ENCODE data around the gene GALNT12.
A peak's percentile ranks its signal among the peaks of the same experiment; 100 is the strongest.

Gene GALNT12

GRCh38 chr9:98859941-98860340, 52.5 kb downstream of the GALNT12 start:
- Histone ChIP-seq H3K4me1 (ENCODE audit: control insufficient read depth, insufficient read depth, low read length) (no peaks in the 10 kb centered on the region), H3K9me3 (ENCODE audit: control insufficient read depth, insufficient read depth, low read depth, low read length) (no peaks in the 10 kb centered on the region), H3K36me3 (ENCODE audit: control insufficient read depth in 2 of 2, insufficient read depth in 1 of 2, low read length in 2 of 2) (no peaks in the 10 kb centered on the region), H3K27ac (ENCODE audit: extremely low read depth, low read depth, low read length) (no peak overlapping the region), H3K4me3 (ENCODE audit: low read depth, low read length) (no peak overlapping the region)
- TF ChIP-seq ZNF518A (tag by site-specific recombination; conservative IDR thresholded peaks at IDR 0.05; ENCODE audit: low read depth), result no peak
- TF ChIP-seq ZNF223 (tag by site-specific recombination; IDR thresholded peaks at IDR 0.05), result no peak
- TF ChIP-seq ZNF510 (tag by site-specific recombination; IDR thresholded peaks at IDR 0.05; ENCODE audit: insufficient replicate concordance), result no peak
- TF ChIP-seq SP3 (tag by site-specific recombination; IDR thresholded peaks at IDR 0.05), result no peak
- no peak for TF ChIP-seq ZNF211 (tag by site-specific recombination; IDR thresholded peaks at IDR 0.05; ENCODE audit: low read depth)
- TF ChIP-seq IKZF3 (tag by site-specific recombination; IDR thresholded peaks at IDR 0.05), result no peak
- no peak for TF ChIP-seq ZNF776 (tag by site-specific recombination; IDR thresholded peaks at IDR 0.05; ENCODE audit: borderline replicate concordance)
- TF ChIP-seq ZNF580 (tag by site-specific recombination; IDR thresholded peaks at IDR 0.05), result no peak
- TF ChIP-seq HOXD13 (CRISPR knock-in tag; IDR thresholded peaks at IDR 0.05; ENCODE audit: borderline replicate concordance), result no peak
- TF ChIP-seq ZNF10 (tag by site-specific recombination; IDR thresholded peaks at IDR 0.05), result no peak
- no peak for TF ChIP-seq ZBTB48 (tag by site-specific recombination; IDR thresholded peaks at IDR 0.05)
- no peak for TF ChIP-seq ZNF707 (tag by site-specific recombination; IDR thresholded peaks at IDR 0.05)
- no peak for TF ChIP-seq KLF10 (tag by site-specific recombination; IDR thresholded peaks at IDR 0.05)
- TF ChIP-seq ZNF354C (tag by site-specific recombination; IDR thresholded peaks at IDR 0.05; ENCODE audit: borderline replicate concordance, low read depth), result no peak
- no peak for TF ChIP-seq REPIN1 (tag by site-specific recombination; IDR thresholded peaks at IDR 0.05; ENCODE audit: low read depth)
- POLR2A ChIA-PET, result no interaction called here
- CTCF ChIA-PET, result interaction anchor here (1.0 to 5.7 kb wide), 3 partner anchors 11 to 138 kb away, joined by 6 to 65 read pairs (median 21); no protein-coding TSS in a partner anchor

GRCh38 chr9:98860871-98861293, 53.4 kb downstream of the GALNT12 start:
- Histone ChIP-seq H3K4me3 (ENCODE audit: low read depth, low read length) (no peak overlapping the region), H3K27ac (ENCODE audit: extremely low read depth, low read depth, low read length) (no peak overlapping the region), H3K36me3 (ENCODE audit: control insufficient read depth in 2 of 2, insufficient read depth in 1 of 2, low read length in 2 of 2) (no peaks in the 10 kb centered on the region), H3K4me1 (ENCODE audit: control insufficient read depth, insufficient read depth, low read length) (no peaks in the 10 kb centered on the region), H3K9me3 (ENCODE audit: control insufficient read depth, insufficient read depth, low read depth, low read length) (no peaks in the 10 kb centered on the region)
- POLR2A ChIA-PET, result interaction anchor here (0.6 kb wide), 1 partner anchor 256 kb away, joined by 4 read pairs; no protein-coding TSS in a partner anchor
- CTCF ChIA-PET, result interaction anchor here (0.6 to 5.7 kb wide), 17 partner anchors 9 to 545 kb away, joined by 3 to 65 read pairs (median 4); partner anchors contain the start of gene GALNT12
- peak; percentile 52 for TF ChIP-seq ZNF654 (tag by site-specific recombination; IDR thresholded peaks at IDR 0.05; ENCODE audit: low read depth)
- peak; percentile 34; the same call in 1 of the 2 replicates for TF ChIP-seq ZBTB17 (tag by site-specific recombination; IDR thresholded peaks at IDR 0.05)
- TF ChIP-seq CTCF (tag by site-specific recombination; IDR thresholded peaks at IDR 0.05), result peak; percentile 49; the same call in 1 of the 2 replicates
- no peak for TF ChIP-seq ZFP69B (tag by site-specific recombination; IDR thresholded peaks at IDR 0.05)

Measured in HEK293 (cell line).